HEK293T (cell line): ENCODE results near the gene NPHP4.

ENCODE experiments used
- ELF4 ChIP-seq: fragments of 450-650 bp; IDR thresholded peaks from 2 replicates; pipeline ENCODE4 v1.6.1; 2017; ENCODE audit warnings: antibody characterized with exemption
- FOXA1 ChIP-seq: fragments of 450-650 bp; IDR thresholded peaks from 2 replicates; pipeline ENCODE4 v1.6.1; 2016; ENCODE audit warnings: mild to moderate bottlenecking
- FOXK2 ChIP-seq: fragments of 450-650 bp; IDR thresholded peaks from 2 replicates; pipeline ENCODE4 v1.6.1; 2016; ENCODE audit warnings: mild to moderate bottlenecking
- FOXM1 ChIP-seq: fragments of 450-650 bp; IDR thresholded peaks from 2 replicates; pipeline ENCODE4 v1.6.1; 2017; ENCODE audit warnings: mild to moderate bottlenecking, borderline replicate concordance
- SP1 ChIP-seq: fragments of 450-650 bp; IDR thresholded peaks from 2 replicates; pipeline ENCODE4 v1.6.1; 2017
- SUZ12 ChIP-seq: fragments of 450-650 bp; IDR thresholded peaks from 2 replicates; pipeline ENCODE4 v1.6.1; 2016; ENCODE audit warnings: mild to moderate bottlenecking

- TF ChIP-seq FOXA1 (no peak), FOXM1 (no peak), FOXK2 (no peak), SP1 (no peak), SUZ12 (no peak), ELF4 (no peak)
These were observed 157.1 kb downstream of the NPHP4 start for GRCh38 chr1:5835179-5835562.
